ENCODE data around the gene SYNPO2.

The SYNPO2 gene

DNA sequence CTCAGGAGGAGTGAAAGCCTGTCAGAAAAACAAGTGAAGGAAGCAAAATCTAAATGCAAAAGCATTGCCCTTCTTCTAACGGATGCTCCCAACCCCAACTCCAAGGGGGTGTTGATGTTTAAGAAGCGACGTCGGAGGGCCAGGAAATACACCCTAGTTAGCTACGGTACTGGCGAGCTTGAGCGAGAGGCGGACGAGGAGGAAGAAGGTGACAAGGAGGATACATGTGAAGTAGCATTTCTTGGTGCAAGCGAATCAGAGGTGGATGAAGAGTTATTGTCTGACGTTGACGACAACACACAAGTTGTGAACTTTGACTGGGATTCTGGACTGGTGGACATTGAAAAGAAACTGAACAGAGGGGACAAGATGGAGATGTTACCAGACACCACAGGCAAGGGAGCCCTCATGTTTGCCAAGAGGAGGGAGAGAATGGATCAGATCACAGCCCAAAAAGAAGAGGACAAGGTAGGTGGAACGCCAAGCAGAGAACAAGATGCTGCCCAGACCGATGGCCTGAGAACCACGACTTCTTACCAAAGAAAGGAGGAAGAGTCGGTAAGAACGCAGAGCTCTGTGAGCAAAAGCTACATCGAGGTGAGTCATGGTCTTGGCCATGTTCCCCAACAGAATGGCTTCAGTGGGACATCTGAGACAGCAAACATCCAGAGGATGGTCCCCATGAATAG, 141.3 kb downstream of the SYNPO2 start:
- DNase-seq (no peak), ATAC-seq (replicated peaks) (no peak)
- no peak overlapping the region for H3K27ac Mint-ChIP-seq

DNA sequence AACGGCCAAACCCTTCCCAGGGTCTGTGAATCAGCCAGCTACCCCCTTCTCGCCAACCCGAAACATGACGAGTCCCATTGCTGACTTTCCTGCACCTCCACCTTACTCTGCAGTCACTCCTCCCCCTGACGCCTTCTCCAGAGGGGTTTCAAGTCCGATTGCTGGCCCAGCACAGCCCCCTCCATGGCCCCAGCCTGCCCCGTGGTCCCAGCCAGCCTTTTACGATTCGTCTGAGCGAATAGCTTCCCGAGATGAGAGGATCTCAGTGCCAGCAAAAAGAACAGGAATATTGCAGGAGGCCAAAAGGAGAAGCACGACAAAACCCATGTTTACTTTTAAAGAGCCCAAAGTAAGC, 141.9 kb downstream of the SYNPO2 start:
- Mint-ChIP-seq H3K4me1 (ENCODE audit: low read depth in 2 of 2) (peaks cover 0 to 2% of the 10 kb centered on the region in 2 donors), H3K36me3 (ENCODE audit: insufficient read depth) (no peaks in the 10 kb centered on the region), H3K27ac (peak overlapping the region in 1 of 2 donors; percentile 0), H3K27me3 (peaks cover 38 to 57% of the 10 kb centered on the region in 2 donors), H3K4me3 (no peak overlapping the region), H3K9me3 (no peaks in the 10 kb centered on the region)
- ATAC-seq (replicated peaks) (no peak), DNase-seq (no peak)

More for the DNA sequence above, 141.3 kb downstream of the SYNPO2 start:
- Mint-ChIP-seq H3K9me3 (no peaks in the 10 kb centered on the region), H3K4me1 (ENCODE audit: low read depth in 2 of 2) (peaks cover 0 to 2% of the 10 kb centered on the region in 2 donors), H3K4me3 (no peak overlapping the region), H3K36me3 (ENCODE audit: insufficient read depth) (no peaks in the 10 kb centered on the region), H3K27me3 (peaks cover 38 to 57% of the 10 kb centered on the region in 2 donors)

DNA sequence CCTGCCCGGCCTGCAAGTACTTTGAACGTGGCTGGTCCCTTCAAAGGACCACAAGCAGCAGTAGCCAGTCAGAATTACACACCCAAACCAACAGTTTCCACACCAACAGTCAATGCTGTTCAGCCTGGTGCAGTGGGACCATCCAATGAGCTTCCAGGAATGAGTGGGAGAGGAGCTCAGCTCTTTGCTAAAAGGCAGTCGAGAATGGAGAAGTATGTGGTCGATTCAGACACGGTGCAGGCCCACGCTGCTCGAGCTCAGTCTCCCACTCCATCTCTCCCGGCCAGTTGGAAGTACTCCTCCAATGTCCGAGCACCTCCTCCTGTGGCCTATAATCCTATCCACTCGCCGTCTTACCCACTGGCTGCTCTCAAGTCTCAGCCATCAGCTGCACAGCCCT, 142.6 kb downstream of the SYNPO2 start:
- H3K36me3 Mint-ChIP-seq (ENCODE audit: insufficient read depth), result no peaks in the 10 kb centered on the region
- H3K27ac Mint-ChIP-seq, result peak overlapping the region in 1 of 2 donors; percentile 0
- DNase-seq (no peak), ATAC-seq (replicated peaks) (no peak)
- no peak overlapping the region for H3K4me3 Mint-ChIP-seq
- H3K4me1 Mint-ChIP-seq (ENCODE audit: low read depth in 2 of 2), result peaks cover 0 to 2% of the 10 kb centered on the region in 2 donors
- H3K9me3 Mint-ChIP-seq, result no peaks in the 10 kb centered on the region
- peaks cover 38 to 57% of the 10 kb centered on the region in 2 donors for H3K27me3 Mint-ChIP-seq

DNA sequence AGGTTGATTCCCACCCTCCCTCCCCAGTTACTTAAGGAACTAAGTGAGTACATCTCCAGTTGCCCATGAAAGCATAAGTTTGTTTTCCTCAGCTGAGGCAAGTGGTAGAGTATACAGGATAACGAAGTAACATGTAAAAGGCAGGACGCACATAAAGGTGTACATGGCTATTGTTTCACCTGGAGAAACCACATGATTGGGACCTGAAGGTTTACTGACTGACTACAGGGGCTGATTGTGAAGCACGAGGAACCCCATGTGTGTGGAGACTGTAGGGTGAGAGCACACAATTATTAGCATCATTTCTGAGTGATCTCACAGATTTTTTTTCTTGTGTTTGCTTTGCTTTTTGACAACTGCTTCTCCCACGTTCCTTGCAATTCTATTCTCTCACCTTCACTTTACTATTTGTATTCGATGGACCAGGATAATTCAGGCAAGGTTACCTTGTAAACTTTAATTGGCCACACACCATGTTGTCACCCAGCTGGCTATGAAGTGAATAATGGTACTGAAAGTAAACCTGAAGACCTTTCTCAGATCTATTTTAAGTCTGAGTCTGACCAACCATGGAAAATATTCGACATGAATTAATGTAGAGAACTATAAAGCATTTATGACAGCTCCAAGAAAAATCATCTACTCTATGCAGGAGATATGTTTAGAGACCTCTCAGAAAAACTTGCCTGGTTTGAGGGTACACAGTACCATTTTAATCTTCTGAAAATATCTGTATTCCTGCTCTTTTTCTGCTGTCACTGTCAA, 144.4 kb downstream of the SYNPO2 start:
- Mint-ChIP-seq H3K27ac (no peak overlapping the region), H3K4me3 (no peak overlapping the region), H3K27me3 (peaks cover 29 to 47% of the 10 kb centered on the region in 2 donors), H3K9me3 (no peaks in the 10 kb centered on the region), H3K4me1 (ENCODE audit: low read depth in 2 of 2) (no peaks in the 10 kb centered on the region), H3K36me3 (ENCODE audit: insufficient read depth) (no peaks in the 10 kb centered on the region)
- DNase-seq (no peak), ATAC-seq (replicated peaks) (no peak)

DNA sequence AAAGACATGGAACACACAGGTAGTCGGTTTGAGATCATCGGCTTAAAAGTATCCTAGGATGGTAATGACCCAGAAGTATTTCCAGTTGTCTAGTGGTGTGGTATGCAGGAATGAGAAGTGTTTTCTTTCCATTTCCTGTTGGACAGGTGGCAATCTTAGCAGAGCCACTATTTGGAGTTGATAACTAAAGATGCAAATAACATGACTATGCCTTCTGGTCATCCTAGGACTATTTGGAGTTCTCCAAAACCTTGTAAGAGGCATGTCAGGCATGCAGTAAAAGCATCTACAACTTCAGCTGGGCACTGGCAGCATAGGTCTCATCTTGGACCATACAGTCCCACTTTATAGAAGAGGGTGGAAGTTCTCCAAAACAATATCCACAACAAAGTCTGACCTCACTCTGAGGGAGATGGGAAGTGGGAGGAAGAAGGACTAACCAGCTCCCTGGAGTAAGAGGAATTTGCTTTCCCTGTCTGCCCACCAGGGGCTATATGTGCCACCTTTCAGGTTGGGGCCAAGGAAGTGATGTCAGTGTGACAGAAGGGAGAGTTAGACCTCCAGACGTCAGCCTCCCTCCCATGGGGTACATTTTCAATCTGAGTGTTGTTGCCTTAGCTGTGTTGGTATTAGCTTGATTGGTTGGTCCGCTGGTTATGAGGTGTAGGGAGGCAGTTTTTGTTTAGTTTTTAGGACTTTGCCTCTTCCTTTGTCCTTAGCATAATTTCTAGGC, 145.8 kb downstream of the SYNPO2 start:
- no peaks in the 10 kb centered on the region for H3K4me1 Mint-ChIP-seq (ENCODE audit: low read depth in 2 of 2)
- H3K9me3 Mint-ChIP-seq, result no peaks in the 10 kb centered on the region
- ATAC-seq (replicated peaks), result no peak
- no peaks in the 10 kb centered on the region for H3K36me3 Mint-ChIP-seq (ENCODE audit: insufficient read depth)
- DNase-seq, result no peak
- H3K27me3 Mint-ChIP-seq, result peaks cover 29 to 46% of the 10 kb centered on the region in 2 donors
- no peak overlapping the region for H3K4me3 Mint-ChIP-seq
- H3K27ac Mint-ChIP-seq, result no peak overlapping the region

DNA sequence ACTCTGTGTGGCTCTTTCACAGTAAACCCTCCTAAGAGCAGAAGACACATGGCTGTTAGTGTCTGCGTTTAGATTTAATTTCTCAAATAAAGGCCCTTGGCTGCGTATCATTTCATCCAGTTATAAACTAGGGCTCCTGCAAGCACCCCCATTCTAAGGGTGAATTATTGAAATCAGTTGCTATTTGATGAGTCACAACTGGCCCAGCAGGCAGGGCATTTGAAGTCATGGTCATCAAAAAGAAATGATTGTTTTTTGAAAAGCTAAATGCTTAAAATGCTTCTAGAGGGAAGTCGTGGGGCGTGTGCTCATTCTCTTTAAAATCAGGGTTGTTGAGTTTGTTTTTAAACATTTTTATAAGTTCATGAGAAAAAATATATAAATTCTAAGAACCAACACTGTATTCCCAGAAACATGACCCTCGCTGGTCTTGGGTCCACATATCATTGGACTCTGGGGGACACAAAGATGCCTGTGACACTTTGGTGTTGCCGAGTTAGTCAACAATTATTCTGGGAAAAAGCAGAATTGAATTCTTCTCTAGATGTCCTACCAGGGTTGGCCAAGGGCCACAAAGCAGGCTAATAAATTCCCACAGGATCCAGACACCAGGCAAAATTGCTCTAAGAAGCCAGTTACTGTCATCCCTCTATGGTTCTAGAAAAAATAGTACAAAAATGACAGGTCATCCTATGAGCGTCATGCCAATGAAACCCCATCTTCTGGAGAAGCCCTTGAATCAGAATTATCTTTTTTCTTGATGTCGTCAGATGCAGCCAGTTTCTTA, 147.5 kb downstream of the SYNPO2 start:
- Mint-ChIP-seq H3K27me3 (peaks cover 15 to 29% of the 10 kb centered on the region in 2 donors), H3K9me3 (no peaks in the 10 kb centered on the region), H3K27ac (no peak overlapping the region), H3K4me3 (no peak overlapping the region), H3K4me1 (ENCODE audit: low read depth in 2 of 2) (no peaks in the 10 kb centered on the region), H3K36me3 (ENCODE audit: insufficient read depth) (no peaks in the 10 kb centered on the region)
- DNase-seq (no peak), ATAC-seq (replicated peaks) (no peak)

DNA sequence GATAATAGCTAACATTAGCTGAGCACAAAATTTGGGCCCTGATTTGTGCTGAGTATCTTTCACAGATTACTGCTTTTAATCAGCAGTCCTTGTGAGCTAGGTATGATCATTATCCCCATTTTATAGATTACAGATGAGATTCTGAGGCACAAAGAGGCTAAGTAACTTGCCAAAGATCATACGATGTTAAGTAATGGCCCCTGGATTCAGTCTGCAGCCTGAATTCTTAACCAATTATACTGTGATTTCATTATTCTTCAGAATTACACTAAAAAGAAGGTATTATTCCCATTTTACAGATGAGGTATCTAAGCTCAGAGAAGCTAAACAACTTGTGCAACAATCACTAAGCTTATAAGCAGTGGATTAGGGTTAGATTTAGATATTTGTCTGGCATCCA, 149.1 kb downstream of the SYNPO2 start:
- no peak overlapping the region for H3K27ac Mint-ChIP-seq
- peaks cover 15 to 20% of the 10 kb centered on the region in 2 donors for H3K27me3 Mint-ChIP-seq
- DNase-seq (no peak), ATAC-seq (replicated peaks) (no peak)
- H3K4me3 Mint-ChIP-seq, result no peak overlapping the region
- no peaks in the 10 kb centered on the region for H3K36me3 Mint-ChIP-seq (ENCODE audit: insufficient read depth)
- no peaks in the 10 kb centered on the region for H3K9me3 Mint-ChIP-seq
- H3K4me1 Mint-ChIP-seq (ENCODE audit: low read depth in 2 of 2), result no peaks in the 10 kb centered on the region

DNA sequence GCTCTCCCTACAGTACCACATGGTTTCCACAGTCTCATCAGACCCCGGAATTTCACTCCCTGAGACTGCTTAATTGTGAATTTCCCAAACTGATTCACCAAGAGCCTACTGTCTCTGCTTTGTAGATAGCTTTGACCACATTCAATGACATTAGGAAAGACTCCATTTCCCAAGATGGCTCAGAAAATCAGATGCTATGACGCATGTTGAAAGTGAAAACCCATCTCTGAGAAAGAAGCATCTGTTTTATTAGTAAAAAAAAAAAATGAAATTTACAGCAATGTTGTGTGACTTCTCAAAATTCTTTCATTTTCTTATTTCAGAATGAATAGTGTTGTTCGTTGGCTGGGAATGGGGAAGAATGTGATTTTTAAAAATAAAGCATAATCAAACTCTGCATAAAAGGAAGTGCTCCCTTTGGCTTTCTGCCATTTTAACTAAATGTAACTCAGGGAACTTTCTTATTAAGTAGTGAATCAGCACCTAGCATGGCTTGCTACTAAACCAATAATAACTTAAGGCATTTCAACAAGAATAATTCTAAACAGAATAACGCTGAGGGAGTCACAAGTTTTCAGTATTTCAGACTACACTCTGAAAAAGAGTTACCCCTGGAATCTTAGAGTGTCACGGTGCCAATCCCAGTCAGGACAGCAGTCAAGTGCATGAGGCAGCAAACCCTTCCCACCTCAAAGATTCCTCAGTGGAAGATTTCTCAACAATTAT, 149.6 kb downstream of the SYNPO2 start:
- no peak overlapping the region for H3K4me3 Mint-ChIP-seq
- no peaks in the 10 kb centered on the region for H3K36me3 Mint-ChIP-seq (ENCODE audit: insufficient read depth)
- H3K9me3 Mint-ChIP-seq, result no peaks in the 10 kb centered on the region
- ATAC-seq (replicated peaks) (no peak), DNase-seq (no peak)
- H3K4me1 Mint-ChIP-seq (ENCODE audit: low read depth in 2 of 2), result no peaks in the 10 kb centered on the region
- H3K27ac Mint-ChIP-seq, result no peak overlapping the region
- H3K27me3 Mint-ChIP-seq, result peaks cover 20 to 24% of the 10 kb centered on the region in 2 donors

DNA sequence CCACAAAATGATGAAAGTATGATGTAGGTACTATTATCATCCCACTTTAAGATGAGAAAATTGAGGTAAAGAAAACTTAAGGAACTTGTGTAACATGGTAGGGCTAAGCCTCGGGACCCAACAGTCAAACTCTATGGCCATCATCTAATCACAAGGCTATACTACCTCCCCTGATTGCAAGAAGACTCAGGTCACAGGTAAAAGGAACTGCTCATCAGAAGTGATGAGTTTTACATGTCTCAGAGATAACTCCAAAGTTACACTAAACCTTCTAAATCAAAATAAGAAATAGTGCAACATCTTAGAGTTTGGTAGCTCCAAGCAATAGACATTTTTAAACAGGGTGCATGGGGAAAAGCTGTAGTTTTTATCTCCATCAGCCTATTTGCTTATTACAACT, 150.5 kb downstream of the SYNPO2 start:
- Mint-ChIP-seq H3K4me1 (ENCODE audit: low read depth in 2 of 2) (no peaks in the 10 kb centered on the region), H3K4me3 (no peak overlapping the region), H3K9me3 (no peaks in the 10 kb centered on the region), H3K27ac (no peak overlapping the region), H3K27me3 (peaks cover 15 to 19% of the 10 kb centered on the region in 2 donors), H3K36me3 (ENCODE audit: insufficient read depth) (no peaks in the 10 kb centered on the region)
- ATAC-seq (replicated peaks) (no peak), DNase-seq (no peak)

DNA sequence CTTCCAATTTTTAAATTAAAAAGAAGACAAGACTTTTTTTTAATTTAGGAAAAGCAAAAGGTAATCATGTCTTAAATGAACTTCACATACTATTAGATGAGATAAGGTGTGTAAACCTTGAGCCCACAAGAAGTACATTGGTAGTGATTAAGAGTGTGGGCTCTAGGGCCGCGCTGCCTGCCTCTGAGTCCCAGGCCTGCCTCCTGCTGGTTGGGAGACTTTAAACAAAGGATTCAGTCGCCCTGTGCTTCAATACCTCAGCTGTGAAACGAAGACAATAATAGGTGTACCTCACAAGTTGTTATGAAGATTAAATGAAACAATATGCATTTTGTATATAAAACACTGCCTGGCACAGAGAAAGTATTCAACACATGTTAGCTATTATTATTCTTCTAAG, 151.1 kb downstream of the SYNPO2 start:
- ATAC-seq (replicated peaks), result no peak
- H3K27ac Mint-ChIP-seq, result no peak overlapping the region
- no peaks in the 10 kb centered on the region for H3K36me3 Mint-ChIP-seq (ENCODE audit: insufficient read depth)

DNA sequence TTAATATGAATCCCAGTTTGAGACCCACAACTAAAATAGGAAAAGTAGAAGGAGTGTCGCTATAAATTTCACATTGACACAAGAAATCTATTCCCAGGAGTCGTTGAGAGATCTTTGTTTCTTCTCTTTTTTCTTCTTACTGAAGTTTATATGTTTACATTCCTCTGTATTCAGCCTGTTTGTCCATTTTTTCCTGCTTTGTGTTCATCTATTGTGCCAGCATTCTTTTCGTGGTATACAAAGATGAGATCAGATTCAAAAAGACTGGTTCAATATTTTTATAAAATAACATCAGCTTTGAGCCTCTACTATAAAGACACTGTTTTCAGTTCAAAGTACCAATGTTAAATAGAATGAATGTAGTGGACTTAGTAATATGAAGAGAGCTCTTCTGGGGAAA, 151.6 kb downstream of the SYNPO2 start:
- H3K36me3 Mint-ChIP-seq (ENCODE audit: insufficient read depth), result no peaks in the 10 kb centered on the region
- H3K9me3 Mint-ChIP-seq, result no peaks in the 10 kb centered on the region
- H3K27ac Mint-ChIP-seq, result no peak overlapping the region
- DNase-seq (no peak), ATAC-seq (replicated peaks) (no peak)
- H3K4me3 Mint-ChIP-seq, result no peak overlapping the region
- H3K4me1 Mint-ChIP-seq (ENCODE audit: low read depth in 2 of 2), result no peaks in the 10 kb centered on the region
- peaks cover 9 to 11% of the 10 kb centered on the region in 2 donors for H3K27me3 Mint-ChIP-seq

More for the DNA sequence above, 151.1 kb downstream of the SYNPO2 start:
- Mint-ChIP-seq H3K4me1 (ENCODE audit: low read depth in 2 of 2) (no peaks in the 10 kb centered on the region), H3K9me3 (no peaks in the 10 kb centered on the region), H3K27me3 (peaks cover 9 to 13% of the 10 kb centered on the region in 2 donors), H3K4me3 (no peak overlapping the region)
- DNase-seq, result no peak

DNA sequence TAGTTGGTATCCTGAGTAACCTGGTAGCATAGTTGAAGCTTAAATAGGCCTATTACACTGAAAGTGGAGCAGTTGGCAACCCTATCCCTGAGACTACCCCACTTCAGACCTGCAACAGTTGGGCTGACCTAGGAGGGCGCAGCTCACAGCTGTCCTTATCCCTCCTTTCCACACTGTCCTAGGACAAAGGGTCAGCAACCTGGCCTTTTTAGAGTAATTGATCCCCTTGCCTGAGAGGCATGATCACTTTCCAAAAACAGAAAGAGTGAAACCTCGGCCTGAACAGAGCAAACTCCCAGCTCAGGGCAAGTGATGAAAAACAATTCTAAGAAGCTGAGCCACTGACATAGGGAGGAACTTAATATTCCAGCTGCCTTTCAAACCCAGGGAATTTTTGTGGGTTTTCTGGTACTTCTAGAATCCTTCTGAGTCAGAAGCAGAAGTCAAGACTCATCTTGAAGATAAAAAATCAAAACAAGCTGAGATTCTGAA, 152.1 kb downstream of the SYNPO2 start:
- Mint-ChIP-seq H3K4me1 (ENCODE audit: low read depth in 2 of 2) (no peaks in the 10 kb centered on the region), H3K27me3 (peaks cover 9 to 11% of the 10 kb centered on the region in 2 donors), H3K9me3 (no peaks in the 10 kb centered on the region), H3K4me3 (no peak overlapping the region), H3K27ac (no peak overlapping the region), H3K36me3 (ENCODE audit: insufficient read depth) (no peaks in the 10 kb centered on the region)
- DNase-seq, result no peak
- no peak for ATAC-seq (replicated peaks)
